Thymus (tissue), 11 donors: ENCODE measurements around the gene NHERF2. TPM values are rescaled to one million over a fixed set of nuclear protein-coding genes. Genes with fewer than 3 reads are reported as not detected.
"Not testable (repeated sequence)": the region's sequence is repeated elsewhere in the genome, so short reads cannot be mapped to it uniquely, and the experiment has no call there.

ENCODE experiments used
- DNase-seq, 9 donors: peaks; one replicate each; pipeline ENCODE4 v3.0.0-alpha.2; 2013; ENCODE audit warnings: low spot score in 9 of 9, low read depth in 6 of 9, missing footprints in 1 of 9
- H3K27ac ChIP-seq, 2 donors: one replicate each; pipeline ENCODE4 v1.5.1; 2013; ENCODE audit warnings: control low read depth in 1 of 2, low read depth in 1 of 2, low read length in 1 of 2, mild to moderate bottlenecking in 1 of 2, moderate library complexity in 1 of 2
- H3K27me3 ChIP-seq, 2 donors: one replicate each; pipeline ENCODE4 v1.5.1; 2013; ENCODE audit warnings: low read length in 1 of 2; ENCODE audit not compliant: control insufficient read depth in 2 of 2, insufficient read depth in 1 of 2
- H3K36me3 ChIP-seq, 2 donors: one replicate each; pipeline ENCODE4 v1.5.1; 2013; ENCODE audit warnings: low read length in 1 of 2, mild to moderate bottlenecking in 1 of 2, moderate library complexity in 1 of 2; ENCODE audit not compliant: control insufficient read depth in 2 of 2, insufficient read depth in 2 of 2
- H3K4me1 ChIP-seq, 2 donors: one replicate each; pipeline ENCODE4 v1.5.1; 2013; ENCODE audit warnings: low read length in 2 of 2; ENCODE audit not compliant: control insufficient read depth in 2 of 2, insufficient read depth in 2 of 2
- H3K4me3 ChIP-seq, 2 donors: one replicate each; pipeline ENCODE4 v1.5.1; 2013; ENCODE audit warnings: low read length in 2 of 2, control low read depth in 1 of 2, mild to moderate bottlenecking in 1 of 2
- H3K9me3 ChIP-seq, 2 donors: one replicate each; pipeline ENCODE4 v1.5.1; 2013; ENCODE audit warnings: low read length in 1 of 2, mild to moderate bottlenecking in 1 of 2; ENCODE audit not compliant: control insufficient read depth in 2 of 2, insufficient read depth in 1 of 2
- WGBS: extraction: QIAGEN DNeasy Blood & Tissue Kit; methylation state at CpG from one replicate; pipeline ENCODE4 v1.1.7; 2013; 5-methylcytosine and 5-hydroxymethylcytosine counted together
- polyA plus RNA-seq: library from polyadenylated mRNA; stranded (reverse); fragments of 200-250 nt; gene quantifications from one replicate; pipeline ENCODE4 v1.2.3, GENCODE V29; 2013
- total RNA-seq: library from RNA; stranded (reverse); fragments of 120-200 nt; gene quantifications from one replicate; pipeline ENCODE4 v1.2.4, GENCODE V29; 2013
- donor health status: healthy.

The NHERF2 gene
- total and polyA plus RNA-seq, 2 donors = 6.3 to 23.4 TPM

DNA sequence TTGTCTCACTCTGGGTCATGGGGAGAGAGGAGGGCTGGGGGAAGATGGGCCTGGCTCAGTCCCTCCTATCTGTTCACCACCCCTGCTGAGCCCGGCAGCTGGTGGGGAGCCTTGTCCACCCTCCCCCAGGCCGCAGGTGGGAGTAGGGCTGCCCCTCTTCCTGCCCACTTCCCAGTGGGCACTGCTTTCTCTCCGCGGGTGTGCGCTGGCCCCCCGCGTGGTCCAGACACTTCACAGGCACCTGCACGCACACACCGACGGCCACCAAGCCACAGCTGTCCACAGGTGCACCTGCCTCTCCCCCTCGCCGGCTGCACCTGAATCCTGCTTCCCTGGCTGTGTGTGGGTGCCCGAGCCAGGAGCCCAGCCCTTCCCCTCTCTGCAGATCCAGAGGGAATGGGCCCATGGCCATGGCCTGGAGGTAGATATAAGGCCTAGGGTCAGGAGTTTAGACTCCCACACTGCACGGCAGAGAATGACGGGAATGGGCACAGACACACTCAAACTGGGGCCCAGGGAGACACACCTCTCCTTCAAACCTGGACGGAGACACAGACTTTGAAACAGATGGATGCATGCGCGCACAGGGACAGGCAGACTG, 2.0 kb downstream of the NHERF2 start:
- peaks cover 7 to 38% of the 10 kb centered on the region in 2 donors for H3K4me1 ChIP-seq
- H3K4me3 ChIP-seq = no peak overlapping the region
- H3K9me3 ChIP-seq = peaks cover 1 to 11% of the 10 kb centered on the region in 2 donors
- H3K36me3 ChIP-seq = no peaks in the 10 kb centered on the region
- no peak for DNase-seq
- H3K27me3 ChIP-seq = peaks cover 46 to 79% of the 10 kb centered on the region in 2 donors
- 89% methylated on average over 18 of the region's 18 CpGs for WGBS
- no peak overlapping the region for H3K27ac ChIP-seq

GRCh38 chr16:2029350-2029749, 2.6 kb downstream of the NHERF2 start:
- Histone ChIP-seq H3K27ac (no peak overlapping the region), H3K4me3 (no peak overlapping the region), H3K36me3 (no peaks in the 10 kb centered on the region), H3K27me3 (peaks cover 42 to 75% of the 10 kb centered on the region in 2 donors), H3K9me3 (peaks cover 1 to 11% of the 10 kb centered on the region in 2 donors), H3K4me1 (peaks cover 4 to 37% of the 10 kb centered on the region in 2 donors)
- DNase-seq = no peak
- 98% methylated on average over 22 of the region's 22 CpGs for WGBS

- Histone ChIP-seq H3K4me3 (no peak overlapping the region), H3K36me3 (no peaks in the 10 kb centered on the region), H3K27me3 (peaks cover 38 to 71% of the 10 kb centered on the region in 2 donors), H3K4me1 (peaks cover 4 to 36% of the 10 kb centered on the region in 2 donors), H3K27ac (no peak overlapping the region), H3K9me3 (peaks cover 1 to 11% of the 10 kb centered on the region in 2 donors)
- no peak for DNase-seq
- WGBS = 96% methylated on average over 11 of the region's 11 CpGs
Measured at GRCh38 chr16:2030036-2030435, 3.3 kb downstream of the NHERF2 start.

GRCh38 chr16:2031081-2031577, 4.4 kb downstream of the NHERF2 start:
- H3K4me3 ChIP-seq = no peak overlapping the region
- no peaks in the 10 kb centered on the region for H3K36me3 ChIP-seq
- H3K27ac ChIP-seq = no peak overlapping the region
- H3K27me3 ChIP-seq = peaks cover 27 to 60% of the 10 kb centered on the region in 2 donors
- peaks cover 4 to 40% of the 10 kb centered on the region in 2 donors for H3K4me1 ChIP-seq
- no peak for DNase-seq
- 89% methylated on average over 11 of the region's 11 CpGs for WGBS
- H3K9me3 ChIP-seq = peaks cover 1 to 11% of the 10 kb centered on the region in 2 donors

DNA sequence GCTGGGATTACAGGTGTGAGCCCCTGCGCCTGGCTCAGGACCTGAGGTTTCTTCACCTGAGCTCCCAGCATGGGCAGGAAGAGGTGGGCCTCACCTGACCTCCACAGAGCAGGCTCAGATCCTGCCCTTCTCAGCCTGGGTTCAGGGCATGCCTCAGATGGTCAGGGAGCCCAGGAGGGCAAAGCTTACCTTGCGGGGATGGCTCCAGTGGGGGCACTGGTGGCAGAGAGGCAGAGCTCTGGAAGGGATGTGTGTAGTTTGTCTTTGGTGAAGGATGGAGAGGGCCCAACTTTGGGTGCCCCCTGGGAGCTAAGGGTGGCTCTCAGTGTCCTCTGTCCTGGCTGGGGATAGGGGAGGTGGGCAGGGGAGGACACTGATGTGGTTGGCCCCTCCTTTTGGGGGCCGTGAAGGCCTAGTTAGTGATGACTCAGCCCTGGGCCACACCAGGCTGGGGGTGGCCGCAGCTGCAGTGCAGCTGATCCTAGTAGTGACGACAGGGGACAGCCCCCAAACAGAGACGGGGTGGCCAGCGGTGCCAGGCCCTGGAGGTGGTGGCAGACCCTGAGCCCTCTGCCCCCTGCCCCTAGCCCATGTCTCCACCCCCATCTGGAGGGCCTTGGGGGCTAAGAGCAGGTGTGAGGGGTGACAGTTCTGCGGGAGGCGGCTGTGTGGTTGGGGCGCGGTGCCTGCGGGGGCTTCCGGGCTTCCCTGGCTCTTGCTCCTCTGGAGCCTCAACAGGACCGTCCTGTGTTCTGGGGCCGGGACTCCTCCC, 5.8 kb downstream of the NHERF2 start:
- DNase-seq = no peak
- Histone ChIP-seq H3K27me3 (peaks cover 14 to 49% of the 10 kb centered on the region in 2 donors), H3K4me3 (no peak overlapping the region), H3K36me3 (no peaks in the 10 kb centered on the region), H3K4me1 (peaks cover 4 to 34% of the 10 kb centered on the region in 2 donors), H3K27ac (no peak overlapping the region), H3K9me3 (peaks cover 1 to 9% of the 10 kb centered on the region in 2 donors)
- WGBS = 82% methylated on average over 15 of the region's 15 CpGs

GRCh38 chr16:2033057-2033908, 6.6 kb downstream of the NHERF2 start:
- Histone ChIP-seq H3K4me3 (no peak overlapping the region), H3K27me3 (peaks cover 7 to 41% of the 10 kb centered on the region in 2 donors), H3K27ac (peak overlapping the region in 1 of 2 donors; percentile 43), H3K36me3 (no peaks in the 10 kb centered on the region), H3K9me3 (peaks cover 0 to 3% of the 10 kb centered on the region in 2 donors), H3K4me1 (peaks cover 4 to 36% of the 10 kb centered on the region in 2 donors)
- 38% methylated on average over 37 of the region's 37 CpGs for WGBS
- DNase-seq = no peak

- not testable (repeated sequence) for H3K36me3 ChIP-seq, DNase-seq, H3K9me3 ChIP-seq, H3K4me3 ChIP-seq
- peak overlapping the region in 1 of 2 donors; percentile 43 for H3K27ac ChIP-seq
- peaks cover 4 to 44% of the 10 kb centered on the region in 2 donors for H3K4me1 ChIP-seq
- H3K27me3 ChIP-seq = peaks cover 0 to 33% of the 10 kb centered on the region in 2 donors
- 81% methylated on average over 16 of the region's 32 CpGs for WGBS
Measured at GRCh38 chr16:2033909-2034695, 7.4 kb downstream of the NHERF2 start.

DNA sequence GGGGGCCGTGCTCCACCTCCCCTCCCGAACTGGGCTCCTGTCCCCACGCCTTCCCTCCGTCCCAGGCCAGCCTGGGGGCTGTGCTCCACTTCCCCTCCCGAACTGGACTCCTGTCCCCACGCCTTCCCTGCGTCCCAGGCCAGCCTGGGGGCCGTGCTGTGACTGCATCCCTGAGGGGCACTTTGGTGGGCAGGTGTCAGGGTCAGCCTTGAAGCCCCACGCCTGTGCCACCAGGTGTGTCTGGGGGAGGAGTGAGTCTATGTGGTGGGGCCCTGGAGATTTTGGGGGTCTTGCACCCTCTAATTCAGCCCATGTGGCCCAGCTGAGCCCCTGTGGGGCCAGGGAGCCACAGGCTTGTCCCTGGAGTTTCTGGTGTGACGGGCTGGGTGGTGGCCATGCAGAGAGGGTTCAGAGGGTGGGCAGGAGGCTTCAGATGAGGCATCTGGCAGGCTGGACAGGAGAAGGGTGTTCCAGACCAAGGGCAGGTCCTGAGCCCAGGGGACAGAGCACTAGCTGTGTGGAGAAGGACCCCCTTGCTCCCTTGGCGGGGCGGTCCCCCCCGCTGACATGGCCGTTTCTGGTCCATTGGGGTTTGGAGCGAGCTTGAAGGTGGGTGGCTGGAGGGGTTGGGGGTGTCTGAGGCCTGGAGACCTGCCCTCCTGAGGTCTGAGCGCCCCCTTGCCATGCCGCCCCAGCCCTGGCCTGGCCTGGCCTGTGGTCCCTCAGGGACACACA, 8.2 kb downstream of the NHERF2 start:
- Histone ChIP-seq H3K4me3 (no peak overlapping the region), H3K4me1 (peaks cover 4 to 51% of the 10 kb centered on the region in 2 donors), H3K36me3 (no peaks in the 10 kb centered on the region), H3K9me3 (no peaks in the 10 kb centered on the region), H3K27ac (peak overlapping the region in 1 of 2 donors; percentile 46), H3K27me3 (peaks cover 0 to 25% of the 10 kb centered on the region in 2 donors)
- no peak for DNase-seq
- 93% methylated on average over 17 of the region's 17 CpGs for WGBS
